Heart right ventricle (tissue), 16 donors: ENCODE results near the gene TMBIM6. TPM values are rescaled to one million over a fixed set of nuclear protein-coding genes. Genes with fewer than 3 reads are reported as not detected.
A peak's percentile ranks its signal among the peaks of the same experiment; 100 is the strongest.
"Not testable (repeated sequence)": the region's sequence is repeated elsewhere in the genome, so short reads cannot be mapped to it uniquely, and the experiment has no call there.

Source experiments
- ATAC-seq, 8 donors: fragments of 200-7000 bp; cut with Tn5 transposase; one replicate each; pipeline ENCODE4 v1.9.1; 2020; ENCODE audit warnings: mild to moderate bottlenecking in 8 of 8, moderate library complexity in 8 of 8, moderate number of reproducible peaks in 1 of 8
- DNase-seq, 2 donors: peaks; one replicate each; pipeline ENCODE4 v3.0.0-alpha.2; 2020
- H3K27ac ChIP-seq, 10 donors: fragments of 200-600 bp; sonication (generic) in 2 of 10; one replicate each; pipeline versions ENCODE4 v1.5.0 to v1.8.0; 2020 to 2022; ENCODE audit warnings: mild to moderate bottlenecking in 3 of 10
- H3K27me3 ChIP-seq, 7 donors: fragments of 200-600 bp; one replicate each; pipeline ENCODE4 v1.8.0; 2021 to 2022; ENCODE audit warnings: mild to moderate bottlenecking in 2 of 7
- H3K36me3 ChIP-seq, 9 donors: fragments of 200-600 bp; sonication (generic) in 1 of 9; one replicate each; pipeline versions ENCODE4 v1.5.0 to v1.8.0; 2020 to 2022; ENCODE audit warnings: mild to moderate bottlenecking in 2 of 9
- H3K4me1 ChIP-seq, 9 donors: fragments of 200-600 bp; sonication (generic) in 1 of 9; one replicate each; pipeline versions ENCODE4 v1.5.0 to v1.8.0; 2020 to 2022; ENCODE audit warnings: mild to moderate bottlenecking in 4 of 9
- H3K4me3 ChIP-seq, 10 donors: fragments of 200-600 bp; sonication (generic) in 2 of 10; one replicate each; pipeline versions ENCODE4 v1.5.0 to v1.8.0; 2020 to 2022; ENCODE audit warnings: mild to moderate bottlenecking in 7 of 10, moderate library complexity in 2 of 10
- H3K9me3 ChIP-seq, 11 donors: fragments of 200-600 bp in 10 of 11; sonication (generic) in 2 of 11; one replicate each; pipeline versions ENCODE4 v1.5.0 to v1.8.0; 2013 to 2022; ENCODE audit warnings: mild to moderate bottlenecking in 2 of 11, control low read depth in 1 of 11, moderate library complexity in 1 of 11
- WGBS, 2 donors: extraction: QIAGEN DNeasy Blood & Tissue Kit; methylation state at CpG; one replicate each; pipeline ENCODE4 v1.1.7; 2013; ENCODE audit warnings: inconsistent platforms in 1 of 2; 5-methylcytosine and 5-hydroxymethylcytosine counted together
- intact Hi-C, 10 donors: fragments of 100-400 bp; cut with DNase I; formaldehyde crosslinking; loops; one replicate each; pipeline versions ENCODE4 v1.11.1 to v1.14.2; 2022
- polyA plus RNA-seq, 2 donors: library from polyadenylated mRNA; stranded (reverse); fragments of 200-250 nt; gene quantifications; one replicate each; pipeline ENCODE4 v1.2.3, GENCODE V29; 2013
- total RNA-seq, 10 donors: library from RNA; stranded (reverse); fragmentation: NEBNext Ultra II Directional in 3 of 10; extraction: Animal tissue kit (Norgen Biotek cat#: 25700) in 3 of 10; gene quantifications; one replicate each; pipeline versions ENCODE4 v1.2.1 to v1.2.4, GENCODE V29; 2021 to 2023
- TF ChIP-seq, protein P1 (sequence below), 9 donors: fragments of 200-600 bp; sonication (generic) in 2 of 9; IDR thresholded peaks; one replicate each; pipeline versions ENCODE4 v1.5.0 to v1.8.0; 2021 to 2022; ENCODE audit warnings: antibody characterized with exemption in 9 of 9, mild to moderate bottlenecking in 5 of 9, moderate library complexity in 1 of 9
- donor health status: Arrhythmogenic right ventricular cardiomyopathy.
- donor health status: ischemic (EF 13 %, LVEDD 7.1; RV severe dilation, severe dysfunction).
- donor health status: healthy with polysubstance abuse.
- donor health status: DM: no; HTN: yes; CAD: no.
- donor health status: DM: no; HTN: no; CAD: no.
- donor health status: ischemic (EF 25% LVEDD 6.9; RV normal size, moderate dysfunction).
- donor health status: ischemic (EF 25% LVEDD 5.7; RV mildly dilated, moderate dysfunction).
- donor health status: healthy.
- donor health status: DM: yes; HTN: yes; CAD: no.
- donor health status: Ischemic cardiomyopathy.
- donor health status: ischemic (EF 35%, LVEDD 5.7; RV mildly dilated, moderate dysfunction).
- donor health status: nonischemic (EF 11% LVEDD 7.7; RV severe dilation, severe dysfunction).
- donor health status: DM: yes; HTN: yes; CAD: no.
- donor health status: PGD.
- donor health status: ischemic (EF 29% LVEDD 5.4; RV normal size, mild dysfunction).
- donor health status: nonischemic (EF 23%, LVEDD 6.1; RV moderate dilation, normal function).

Gene TMBIM6
- total and polyA plus RNA-seq, 12 donors: 110 to 322 (median 202) TPM

DNA sequence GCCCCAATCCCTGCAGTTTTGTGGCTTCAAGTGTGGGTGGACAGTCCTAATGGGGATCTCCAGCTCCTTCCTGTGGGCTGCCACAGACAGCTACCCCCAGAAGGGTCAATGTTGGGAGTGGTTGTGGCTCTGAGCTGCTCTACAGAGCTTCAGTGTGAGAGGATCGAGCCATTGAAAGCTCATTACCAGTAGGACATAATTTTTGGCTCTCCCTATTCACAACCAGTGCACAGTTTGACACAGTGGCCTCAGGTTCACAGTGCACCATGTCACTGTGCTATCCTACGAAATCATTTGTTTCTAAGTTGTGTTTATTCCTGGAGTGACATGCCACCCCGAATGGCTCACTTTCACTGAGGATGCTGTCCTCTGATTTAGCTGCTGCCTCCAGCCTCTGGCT lies 22.8 kb downstream of the TMBIM6 start:
- H3K27me3 ChIP-seq: no peaks in the 10 kb centered on the region
- WGBS, 2 donors: 70 to 73% methylated on average over 3 of the region's 3 CpGs
- peaks cover 0 to 68% (median 54%) of the 10 kb centered on the region in 9 donors for H3K36me3 ChIP-seq
- intact Hi-C loops: loop anchor here in 1 of 10 donors (5.0 kb wide), 1 partner anchor 78 kb away; the partner anchor contains the start of gene BCDIN3D
- H3K4me1 ChIP-seq: peaks cover 0 to 26% (median 9%) of the 10 kb centered on the region in 9 donors
- TF ChIP-seq, protein P1, sequence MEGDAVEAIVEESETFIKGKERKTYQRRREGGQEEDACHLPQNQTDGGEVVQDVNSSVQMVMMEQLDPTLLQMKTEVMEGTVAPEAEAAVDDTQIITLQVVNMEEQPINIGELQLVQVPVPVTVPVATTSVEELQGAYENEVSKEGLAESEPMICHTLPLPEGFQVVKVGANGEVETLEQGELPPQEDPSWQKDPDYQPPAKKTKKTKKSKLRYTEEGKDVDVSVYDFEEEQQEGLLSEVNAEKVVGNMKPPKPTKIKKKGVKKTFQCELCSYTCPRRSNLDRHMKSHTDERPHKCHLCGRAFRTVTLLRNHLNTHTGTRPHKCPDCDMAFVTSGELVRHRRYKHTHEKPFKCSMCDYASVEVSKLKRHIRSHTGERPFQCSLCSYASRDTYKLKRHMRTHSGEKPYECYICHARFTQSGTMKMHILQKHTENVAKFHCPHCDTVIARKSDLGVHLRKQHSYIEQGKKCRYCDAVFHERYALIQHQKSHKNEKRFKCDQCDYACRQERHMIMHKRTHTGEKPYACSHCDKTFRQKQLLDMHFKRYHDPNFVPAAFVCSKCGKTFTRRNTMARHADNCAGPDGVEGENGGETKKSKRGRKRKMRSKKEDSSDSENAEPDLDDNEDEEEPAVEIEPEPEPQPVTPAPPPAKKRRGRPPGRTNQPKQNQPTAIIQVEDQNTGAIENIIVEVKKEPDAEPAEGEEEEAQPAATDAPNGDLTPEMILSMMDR (IDR thresholded peaks at IDR 0.05): no peak
- no peaks in the 10 kb centered on the region for H3K9me3 ChIP-seq
- no peak overlapping the region for H3K4me3 ChIP-seq
- ATAC-seq: peak in 1 of 8 donors; percentile 19
- no peak for DNase-seq
- H3K27ac ChIP-seq: peak overlapping the region in 6 of 10 donors; percentile 21 to 72 (median 56)

DNA sequence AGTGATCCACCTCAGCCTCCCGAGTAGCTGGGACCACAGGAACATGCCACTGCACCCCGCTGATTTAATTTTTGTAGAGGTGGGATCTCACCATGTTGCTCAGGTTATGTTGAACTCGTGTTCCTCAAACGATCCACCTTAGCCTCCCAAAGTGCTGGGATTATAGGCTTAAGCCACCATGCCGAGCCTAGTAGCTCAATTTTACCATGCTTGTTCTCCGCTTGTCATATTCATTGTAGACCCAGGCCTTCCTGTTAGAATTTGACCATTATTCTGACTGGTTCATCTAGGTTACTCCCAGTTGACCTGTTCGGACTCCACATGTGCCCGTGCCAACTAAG lies 24.7 kb downstream of the TMBIM6 start:
- H3K4me1 ChIP-seq: peaks cover 0 to 26% (median 9%) of the 10 kb centered on the region in 9 donors
- DNase-seq (no peak), ATAC-seq (no peak)
- intact Hi-C loops: no loop called here
- no peak overlapping the region for H3K27ac ChIP-seq
- WGBS, 2 donors: 79 to 89% methylated on average over 8 of the region's 8 CpGs
- TF ChIP-seq, protein P1 (IDR thresholded peaks at IDR 0.05): no peak
- no peaks in the 10 kb centered on the region for H3K27me3 ChIP-seq
- no peak overlapping the region for H3K4me3 ChIP-seq
- no peaks in the 10 kb centered on the region for H3K9me3 ChIP-seq
- H3K36me3 ChIP-seq: peaks cover 0 to 49% (median 35%) of the 10 kb centered on the region in 9 donors

DNA sequence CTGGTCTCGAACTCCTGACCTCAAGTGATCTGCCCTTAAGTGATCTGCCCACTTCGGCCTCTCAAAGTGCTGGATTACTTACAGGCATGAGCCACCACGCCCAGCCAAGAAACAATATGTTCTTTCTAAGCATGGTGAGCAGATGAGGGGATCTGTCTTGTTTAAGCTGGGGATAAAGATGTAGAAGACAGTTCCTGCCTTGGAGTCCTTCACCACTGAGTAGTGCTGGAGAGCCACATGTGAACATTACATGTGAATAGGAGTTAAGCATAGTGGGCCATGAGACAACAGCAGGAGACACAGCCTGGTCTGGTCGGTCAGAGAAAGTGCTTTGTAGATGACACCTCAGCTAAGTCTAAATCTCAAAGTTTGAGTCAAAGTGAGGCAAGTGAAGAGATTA lies 26.0 kb downstream of the TMBIM6 start:
- no peaks in the 10 kb centered on the region for H3K9me3 ChIP-seq
- intact Hi-C loops: no loop called here
- H3K4me1 ChIP-seq: peaks cover 0 to 23% (median 9%) of the 10 kb centered on the region in 9 donors
- WGBS, 2 donors: 80 to 83% methylated on average over 4 of the region's 4 CpGs
- TF ChIP-seq, protein P1 (IDR thresholded peaks at IDR 0.05): no peak
- H3K27ac ChIP-seq: no peak overlapping the region
- no peaks in the 10 kb centered on the region for H3K27me3 ChIP-seq
- DNase-seq: no peak
- ATAC-seq: no peak
- no peak overlapping the region for H3K4me3 ChIP-seq
- H3K36me3 ChIP-seq: peaks cover 0 to 36% (median 24%) of the 10 kb centered on the region in 9 donors

DNA sequence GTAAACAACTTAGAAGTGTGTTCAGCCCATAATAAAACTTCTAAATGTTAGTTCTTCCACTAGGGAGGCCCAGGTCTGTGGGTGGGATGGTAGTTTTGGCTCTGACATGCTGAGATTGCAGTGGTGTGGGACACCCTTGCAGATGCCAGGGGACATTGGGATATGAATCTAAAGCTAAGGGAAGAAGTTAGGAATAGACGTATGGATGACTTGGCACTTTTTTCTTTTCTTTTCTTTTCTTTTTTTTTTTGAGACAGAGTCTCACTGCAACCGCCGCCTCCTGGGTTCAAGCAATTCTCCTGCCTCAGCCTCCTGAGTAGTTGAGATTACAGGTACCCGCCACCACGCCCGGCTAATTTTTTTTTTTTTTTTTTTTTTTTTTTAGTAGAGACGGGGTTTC lies 31.7 kb downstream of the TMBIM6 start:
- WGBS, 2 donors: 89 to 93% methylated on average over 6 to 7 of the region's 7 CpGs
- intact Hi-C loops: loop anchor here in 5 of 10 donors (10.0 kb wide), 3 partner anchors 48 to 282 kb away; partner anchors contain the start of genes ASIC1 (in 3 of the 5) and AQP5 (in 2 of the 5)
- ATAC-seq, H3K27ac ChIP-seq, H3K27me3 ChIP-seq, H3K4me3 ChIP-seq, H3K9me3 ChIP-seq, DNase-seq, H3K4me1 ChIP-seq, H3K36me3 ChIP-seq: not testable (repeated sequence)

DNA sequence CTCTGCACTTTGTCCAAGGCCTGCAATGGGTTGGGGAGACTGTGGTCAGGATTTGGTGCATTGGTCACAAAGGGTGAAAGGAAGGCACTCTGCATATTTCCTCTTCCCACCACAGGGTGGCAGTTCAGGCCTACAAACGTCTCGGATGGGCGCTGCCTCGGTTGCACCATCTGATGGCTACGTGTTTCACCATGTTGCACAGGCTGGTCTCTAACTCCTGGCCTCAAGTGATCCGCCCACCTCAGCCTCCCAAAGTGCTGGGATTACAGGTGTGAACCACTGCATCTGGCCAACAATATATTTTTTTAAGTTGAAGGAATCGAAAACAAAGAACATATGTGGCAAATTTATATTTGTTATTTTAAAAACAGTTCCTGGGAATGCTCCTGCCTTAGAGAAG lies 35.1 kb downstream of the TMBIM6 start:
- 13 to 14% methylated on average over 7 of the region's 7 CpGs for WGBS, 2 donors
- Histone ChIP-seq H3K27me3 (no peaks in the 10 kb centered on the region), H3K27ac (no peak overlapping the region), H3K9me3 (no peaks in the 10 kb centered on the region), H3K4me1 (peaks cover 0 to 10% (median 5%) of the 10 kb centered on the region in 9 donors), H3K36me3 (no peaks in the 10 kb centered on the region), H3K4me3 (no peak overlapping the region)
- TF ChIP-seq, protein P1 (IDR thresholded peaks at IDR 0.05): peak; percentile 60 to 86 (median 80)
- peak; percentile 73 to 94 (median 88) for ATAC-seq
- DNase-seq: peak; percentile 51 to 59
- intact Hi-C loops: loop anchor here in 9 of 10 donors (1.0 to 10.0 kb wide), 10 partner anchors 34 to 296 kb away; partner anchors contain the start of genes ASIC1 (in 3 of the 9), AQP5 (in 2 of the 9) and TMBIM6 (in 1 of the 9)
